Measurements from ENCODE around the gene LBH. TPM values are rescaled to one million over a fixed set of nuclear protein-coding genes. Genes with fewer than 3 reads are reported as not detected.
A peak's percentile ranks its signal among the peaks of the same experiment; 100 is the strongest.

The LBH gene
- total RNA-seq, 4 donors from 2014 or later = 104 to 206 (median 126) TPM

GRCh38 chr2:30195016-30195415, 36.3 kb upstream of the LBH start:
- intact Hi-C loops (cut with DNase I) = loop anchor here (10.0 kb wide), 1 partner anchor 980 kb away; no protein-coding TSS in a partner anchor
- H3K4me1 ChIP-seq = no peaks in the 10 kb centered on the region
- H3K27ac ChIP-seq = no peak overlapping the region
- DNase-seq = no peak
- WGBS, 2 donors = 89 to 97% methylated on average over 4 of the region's 4 CpGs
- no peaks in the 10 kb centered on the region for H3K36me3 ChIP-seq
- no peak for TF ChIP-seq CTCF (IDR thresholded peaks at IDR 0.05)
- TF ChIP-seq POLR2A (IDR thresholded peaks at IDR 0.05) = no peak
- no peak overlapping the region for H3K4me3 ChIP-seq (replicated peaks in 1 of 3)
- no peaks in the 10 kb centered on the region for H3K9me3 ChIP-seq
- no peaks in the 10 kb centered on the region for H3K27me3 ChIP-seq

DNA sequence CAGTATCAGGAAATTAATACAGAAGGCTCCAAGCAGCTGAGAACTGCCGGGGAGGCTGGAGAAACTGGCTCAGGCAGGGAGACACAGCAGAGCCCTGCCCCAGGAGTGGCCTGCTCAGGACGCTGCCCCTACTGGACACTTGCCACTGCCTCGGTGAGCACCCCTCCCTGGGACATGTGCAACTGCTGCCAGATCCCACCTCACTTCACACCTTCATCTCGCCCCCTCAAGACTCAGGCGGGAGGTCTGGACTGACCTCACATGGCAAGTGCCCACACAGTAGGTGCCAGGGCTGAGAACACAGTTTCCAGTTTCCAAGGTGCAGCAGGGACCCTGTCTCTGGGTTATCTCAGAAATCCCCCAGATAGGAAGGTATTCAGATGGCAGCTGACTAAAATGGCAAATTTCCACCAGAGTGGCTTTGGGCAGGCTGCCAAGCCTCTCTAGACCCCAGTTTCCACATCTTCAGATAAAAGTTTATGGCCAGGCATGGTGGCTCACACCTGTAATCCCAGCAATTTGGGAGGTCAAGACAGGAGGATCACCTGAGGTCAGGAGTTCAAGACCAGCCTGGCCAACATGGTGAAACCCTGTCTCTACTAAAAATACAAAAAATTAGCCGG, 33.7 kb upstream of the LBH start:
- DNase-seq = no peak
- H3K4me1 ChIP-seq = no peaks in the 10 kb centered on the region
- H3K27me3 ChIP-seq = no peaks in the 10 kb centered on the region
- no peak overlapping the region for H3K27ac ChIP-seq
- H3K36me3 ChIP-seq = no peaks in the 10 kb centered on the region
- no peak for TF ChIP-seq CTCF (IDR thresholded peaks at IDR 0.05)
- TF ChIP-seq POLR2A (IDR thresholded peaks at IDR 0.05) = no peak
- no peaks in the 10 kb centered on the region for H3K9me3 ChIP-seq
- H3K4me3 ChIP-seq (replicated peaks in 1 of 3) = no peak overlapping the region
- WGBS, 2 donors = 49 to 69% methylated on average over 4 to 5 of the region's 6 CpGs
- intact Hi-C loops (cut with DNase I) = loop anchor here (10.0 kb wide), 1 partner anchor 977 kb away; no protein-coding TSS in a partner anchor

- Histone ChIP-seq H3K9me3 (no peaks in the 10 kb centered on the region), H3K4me3 (replicated peaks in 1 of 3) (no peak overlapping the region), H3K4me1 (no peaks in the 10 kb centered on the region), H3K27ac (peak overlapping the region in 1 of 3 donors; percentile 24), H3K27me3 (no peaks in the 10 kb centered on the region), H3K36me3 (no peaks in the 10 kb centered on the region)
- intact Hi-C loops (cut with DNase I) = no loop called here
- 60 to 76% methylated on average over 1 of the region's 1 CpG for WGBS, 2 donors
- TF ChIP-seq CTCF (IDR thresholded peaks at IDR 0.05) (no peak), POLR2A (IDR thresholded peaks at IDR 0.05) (no peak)
- peak in 1 of 2 donors; percentile 23 for DNase-seq
Observed at GRCh38 chr2:30201990-30202389, 29.3 kb upstream of the LBH start.

GRCh38 chr2:30203156-30203555, 28.2 kb upstream of the LBH start:
- H3K4me3 ChIP-seq (replicated peaks in 1 of 3) = no peak overlapping the region
- 62 to 83% methylated on average over 7 of the region's 7 CpGs for WGBS, 2 donors
- no peaks in the 10 kb centered on the region for H3K36me3 ChIP-seq
- TF ChIP-seq CTCF (IDR thresholded peaks at IDR 0.05) (no peak), POLR2A (IDR thresholded peaks at IDR 0.05) (no peak)
- H3K4me1 ChIP-seq = no peaks in the 10 kb centered on the region
- intact Hi-C loops (cut with DNase I) = no loop called here
- no peaks in the 10 kb centered on the region for H3K9me3 ChIP-seq
- no peaks in the 10 kb centered on the region for H3K27me3 ChIP-seq
- H3K27ac ChIP-seq = no peak overlapping the region
- DNase-seq = no peak

DNA sequence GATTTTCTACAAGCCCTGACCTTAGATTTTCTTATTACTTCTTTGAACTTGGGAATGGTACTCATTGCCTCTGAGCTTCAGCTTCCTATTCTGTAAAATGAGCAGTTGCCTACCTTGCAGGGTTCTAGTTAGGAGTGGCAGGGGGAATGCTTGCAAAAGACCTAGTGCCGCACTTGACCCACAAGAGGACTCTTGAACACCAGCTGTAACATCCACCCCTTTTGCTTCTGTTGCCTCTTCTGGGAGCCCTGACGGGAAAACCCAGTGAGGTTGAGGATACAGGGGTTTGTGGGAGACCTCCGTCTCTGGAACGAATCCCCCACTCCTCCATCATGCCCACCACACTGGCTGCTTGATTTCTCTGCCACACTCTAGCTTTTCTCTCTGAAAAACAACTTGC, 27.1 kb upstream of the LBH start:
- H3K4me1 ChIP-seq = peaks cover 0 to 4% of the 10 kb centered on the region in 2 donors
- TF ChIP-seq POLR2A (IDR thresholded peaks at IDR 0.05) (no peak), CTCF (IDR thresholded peaks at IDR 0.05) (no peak)
- H3K36me3 ChIP-seq = no peaks in the 10 kb centered on the region
- no peaks in the 10 kb centered on the region for H3K27me3 ChIP-seq
- peak; percentile 19 to 48 for DNase-seq
- 58 to 67% methylated on average over 4 of the region's 4 CpGs for WGBS, 2 donors
- no peak overlapping the region for H3K4me3 ChIP-seq (replicated peaks in 1 of 3)
- no peak overlapping the region for H3K27ac ChIP-seq
- H3K9me3 ChIP-seq = no peaks in the 10 kb centered on the region
- intact Hi-C loops (cut with DNase I) = no loop called here

Data from thyroid gland (tissue), 4 donors.